ENCODE results near the gene CA10.

The CA10 gene

GRCh38 chr17:51668155-51668962 lies 490.2 kb downstream of the CA10 start:
- no peak for DNase-seq

- no peak for DNase-seq
Observed at GRCh38 chr17:51667706-51668083, 490.8 kb downstream of the CA10 start.

- no peak for DNase-seq
Observed at GRCh38 chr17:51666971-51667705, 491.4 kb downstream of the CA10 start.

GRCh38 chr17:51662204-51663056 lies 496.1 kb downstream of the CA10 start:
- no peak for DNase-seq

- no peak for DNase-seq
Observed at GRCh38 chr17:51661403-51661802, 497.1 kb downstream of the CA10 start.

- no peak for DNase-seq
Observed at GRCh38 chr17:51660266-51660665, 498.2 kb downstream of the CA10 start.

GRCh38 chr17:51657224-51657623 lies 501.3 kb downstream of the CA10 start:
- DNase-seq: no peak

GRCh38 chr17:51653878-51654277 lies 504.6 kb downstream of the CA10 start:
- no peak for DNase-seq

GRCh38 chr17:51652529-51652928 lies 506.0 kb downstream of the CA10 start:
- DNase-seq: no peak

- no peak for DNase-seq
Observed at GRCh38 chr17:51651513-51652298, 506.8 kb downstream of the CA10 start.

- no peak for DNase-seq
Observed at GRCh38 chr17:51650772-51651171, 507.7 kb downstream of the CA10 start.

- no peak for DNase-seq
Observed at GRCh38 chr17:51650202-51650601, 508.3 kb downstream of the CA10 start.

- no peak for DNase-seq
Observed at GRCh38 chr17:51647826-51648225, 510.7 kb downstream of the CA10 start.

GRCh38 chr17:51647067-51647466 lies 511.4 kb downstream of the CA10 start:
- no peak for DNase-seq

- no peak for DNase-seq
Observed at GRCh38 chr17:51646539-51646938, 512.0 kb downstream of the CA10 start.

GRCh38 chr17:51645056-51645455 lies 513.5 kb downstream of the CA10 start:
- no peak for DNase-seq

GRCh38 chr17:51643702-51644490 lies 514.6 kb downstream of the CA10 start:
- no peak for DNase-seq

- no peak for DNase-seq
Observed at GRCh38 chr17:51642029-51642428, 516.5 kb downstream of the CA10 start.

- no peak for DNase-seq
Observed at GRCh38 chr17:51640108-51640622, 518.3 kb downstream of the CA10 start.

- DNase-seq: no peak
Observed at GRCh38 chr17:51638971-51639370, 519.5 kb downstream of the CA10 start.

- DNase-seq: no peak
Observed at GRCh38 chr17:51636291-51636690, 522.2 kb downstream of the CA10 start.

All from NCI-H2171 treated with DMSO at 0.1 percent for 48 hours (cell line).